Bronchial epithelial cell (primary cell): ENCODE measurements around the gene ADARB2. TPM values are rescaled to one million over a fixed set of nuclear protein-coding genes. Genes with fewer than 3 reads are reported as not detected.

Experiments used
- DNase-seq: peaks from one replicate; pipeline ENCODE4 v3.0.0-alpha.2; 2010; ENCODE audit warnings: low read depth
- FAIRE-seq: peaks from 2 replicates; lab custom pipeline; 2011; peaks lifted over from hg19 to GRCh38; lab: Jason Lieb, UNC
- H3K27me3 ChIP-seq: 2 replicates; pipeline ENCODE4 v1.5.1; 2011; ENCODE audit warnings: low read length; ENCODE audit not compliant: control insufficient read depth, insufficient read depth
- H3K36me3 ChIP-seq: 2 replicates; pipeline ENCODE4 v1.5.1; 2011; ENCODE audit warnings: low read length; ENCODE audit not compliant: control insufficient read depth, insufficient read depth
- H3K4me3 ChIP-seq: 2 replicates; pipeline ENCODE4 v1.5.1; 2011; ENCODE audit warnings: mild to moderate bottlenecking, low read depth, low read length, control low read depth
- CTCF ChIP-seq: IDR thresholded peaks from 2 replicates; pipeline ENCODE4 v1.5.1; 2011; ENCODE audit warnings: mild to moderate bottlenecking, moderate library complexity, low read length, control low read depth, inconsistent platforms; ENCODE audit not compliant: insufficient read depth, severe bottlenecking
- total RNA-seq: library from RNA; depleted of rRNA; stranded (reverse); fragments of >200 nt; gene quantifications from 2 replicates; pipeline ENCODE4 v1.2.1, GENCODE V29; 2014

The ADARB2 gene
- total RNA-seq, 1 donor from 2014 or later: not detected

- Histone ChIP-seq H3K27me3 (no peaks in the 10 kb centered on the region), H3K36me3 (no peaks in the 10 kb centered on the region), H3K4me3 (no peak overlapping the region)
- DNase-seq: no peak
- TF ChIP-seq CTCF: no peak
- no peak for FAIRE-seq
Measured at GRCh38 chr10:1197384-1197783, 539.9 kb downstream of the ADARB2 start.

- no peaks in the 10 kb centered on the region for H3K36me3 ChIP-seq
- TF ChIP-seq CTCF: no peak
- no peak overlapping the region for H3K4me3 ChIP-seq
- DNase-seq (no peak), FAIRE-seq (no peak)
- H3K27me3 ChIP-seq: no peaks in the 10 kb centered on the region
Measured at GRCh38 chr10:1196656-1197055, 540.7 kb downstream of the ADARB2 start.

- no peak for TF ChIP-seq CTCF
- H3K36me3 ChIP-seq: no peaks in the 10 kb centered on the region
- H3K27me3 ChIP-seq: no peaks in the 10 kb centered on the region
- no peak overlapping the region for H3K4me3 ChIP-seq
- DNase-seq (no peak), FAIRE-seq (no peak)
Measured at GRCh38 chr10:1195828-1196227, 541.5 kb downstream of the ADARB2 start.

- Histone ChIP-seq H3K36me3 (no peaks in the 10 kb centered on the region), H3K4me3 (no peak overlapping the region), H3K27me3 (no peaks in the 10 kb centered on the region)
- FAIRE-seq (no peak), DNase-seq (no peak)
- no peak for TF ChIP-seq CTCF
Measured at GRCh38 chr10:1194161-1194560, 543.2 kb downstream of the ADARB2 start.

- no peak overlapping the region for H3K4me3 ChIP-seq
- TF ChIP-seq CTCF: no peak
- DNase-seq: no peak
- H3K27me3 ChIP-seq: no peaks in the 10 kb centered on the region
- no peak for FAIRE-seq
- no peaks in the 10 kb centered on the region for H3K36me3 ChIP-seq
Measured at GRCh38 chr10:1193561-1193960, 543.8 kb downstream of the ADARB2 start.

- TF ChIP-seq CTCF: no peak
- FAIRE-seq (no peak), DNase-seq (no peak)
- Histone ChIP-seq H3K4me3 (no peak overlapping the region), H3K27me3 (no peaks in the 10 kb centered on the region), H3K36me3 (no peaks in the 10 kb centered on the region)
Measured at GRCh38 chr10:1191752-1192151, 545.6 kb downstream of the ADARB2 start.
